Measurements from ENCODE around the gene TCEAL5. TPM values are rescaled to one million over a fixed set of nuclear protein-coding genes. Genes with fewer than 3 reads are reported as not detected.

The TCEAL5 gene
- polyA plus RNA-seq, result 2.2 and 2.4 TPM in 2 replicates
- polyA minus RNA-seq, result 2.1 TPM in 1 of 2 replicates, not detected in the other

DNA sequence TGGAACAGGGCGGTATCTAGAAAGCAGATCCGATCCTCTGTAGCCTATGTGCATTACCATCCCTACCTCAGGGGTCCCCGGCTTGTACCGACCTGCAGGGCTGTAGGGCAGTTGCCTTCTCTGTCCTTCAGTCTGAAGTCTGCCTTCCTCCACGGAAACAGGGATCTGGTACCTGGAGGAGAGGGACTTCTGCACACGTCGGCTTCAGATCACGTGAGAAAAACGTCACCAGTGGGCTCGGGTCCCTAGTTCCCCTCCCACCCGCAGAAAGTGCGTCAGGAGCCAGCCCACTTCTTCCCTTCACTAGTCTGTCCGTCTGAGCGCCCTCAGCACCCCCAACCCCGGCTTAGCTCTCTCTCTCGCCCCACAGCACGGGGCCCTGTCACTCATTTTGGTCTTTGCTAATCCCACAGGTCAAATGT, at the start of gene TCEAL5:
Gene TCEAL5, minus strand, starts transcription at position 170 of the 422 bp plus-strand sequence. CDS start 2,187 bp downstream, outside the sequence.
- H3K27ac ChIP-seq (ENCODE audit: low read length), result no peak within 1 kb of the TSS
- no peaks in the 10 kb centered on the region for H3K36me3 ChIP-seq (ENCODE audit: insufficient read depth, low read length)
- no peaks in the 10 kb centered on the region for H3K9me3 ChIP-seq (ENCODE audit: low read length)
- peak within 1 kb of the TSS; percentile 16 for H3K9ac ChIP-seq (ENCODE audit: low read length)
- H3F3A ChIP-seq (ENCODE audit: insufficient read depth, low read length, poor library complexity, severe bottlenecking), result no peaks in the 10 kb centered on the region
- no peaks in the 10 kb centered on the region for H3K9me2 ChIP-seq (ENCODE audit: insufficient read depth, low read length)
- no peaks in the 10 kb centered on the region for H4K20me1 ChIP-seq (ENCODE audit: insufficient read depth)
- TF ChIP-seq RAD21 (conservative IDR thresholded peaks at IDR 0.05) (no peak), POLR2AphosphoS5 (IDR thresholded peaks at IDR 0.05) (no peak), SMC3 (conservative IDR thresholded peaks at IDR 0.05; ENCODE audit: poor library complexity) (no peak), EZH2 (IDR thresholded peaks at IDR 0.05; ENCODE audit: borderline replicate concordance, insufficient read depth, low read length, poor library complexity, severe bottlenecking) (no peak), TAF1 (IDR thresholded peaks at IDR 0.05; ENCODE audit: low read depth) (no peak), MXI1 (conservative IDR thresholded peaks at IDR 0.05; ENCODE audit: poor library complexity, severe bottlenecking) (no peak)
- TF ChIP-seq, protein P1, sequence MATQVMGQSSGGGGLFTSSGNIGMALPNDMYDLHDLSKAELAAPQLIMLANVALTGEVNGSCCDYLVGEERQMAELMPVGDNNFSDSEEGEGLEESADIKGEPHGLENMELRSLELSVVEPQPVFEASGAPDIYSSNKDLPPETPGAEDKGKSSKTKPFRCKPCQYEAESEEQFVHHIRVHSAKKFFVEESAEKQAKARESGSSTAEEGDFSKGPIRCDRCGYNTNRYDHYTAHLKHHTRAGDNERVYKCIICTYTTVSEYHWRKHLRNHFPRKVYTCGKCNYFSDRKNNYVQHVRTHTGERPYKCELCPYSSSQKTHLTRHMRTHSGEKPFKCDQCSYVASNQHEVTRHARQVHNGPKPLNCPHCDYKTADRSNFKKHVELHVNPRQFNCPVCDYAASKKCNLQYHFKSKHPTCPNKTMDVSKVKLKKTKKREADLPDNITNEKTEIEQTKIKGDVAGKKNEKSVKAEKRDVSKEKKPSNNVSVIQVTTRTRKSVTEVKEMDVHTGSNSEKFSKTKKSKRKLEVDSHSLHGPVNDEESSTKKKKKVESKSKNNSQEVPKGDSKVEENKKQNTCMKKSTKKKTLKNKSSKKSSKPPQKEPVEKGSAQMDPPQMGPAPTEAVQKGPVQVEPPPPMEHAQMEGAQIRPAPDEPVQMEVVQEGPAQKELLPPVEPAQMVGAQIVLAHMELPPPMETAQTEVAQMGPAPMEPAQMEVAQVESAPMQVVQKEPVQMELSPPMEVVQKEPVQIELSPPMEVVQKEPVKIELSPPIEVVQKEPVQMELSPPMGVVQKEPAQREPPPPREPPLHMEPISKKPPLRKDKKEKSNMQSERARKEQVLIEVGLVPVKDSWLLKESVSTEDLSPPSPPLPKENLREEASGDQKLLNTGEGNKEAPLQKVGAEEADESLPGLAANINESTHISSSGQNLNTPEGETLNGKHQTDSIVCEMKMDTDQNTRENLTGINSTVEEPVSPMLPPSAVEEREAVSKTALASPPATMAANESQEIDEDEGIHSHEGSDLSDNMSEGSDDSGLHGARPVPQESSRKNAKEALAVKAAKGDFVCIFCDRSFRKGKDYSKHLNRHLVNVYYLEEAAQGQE (IDR thresholded peaks at IDR 0.05; ENCODE audit: borderline replicate concordance), result no peak
- TF ChIP-seq, protein P2, sequence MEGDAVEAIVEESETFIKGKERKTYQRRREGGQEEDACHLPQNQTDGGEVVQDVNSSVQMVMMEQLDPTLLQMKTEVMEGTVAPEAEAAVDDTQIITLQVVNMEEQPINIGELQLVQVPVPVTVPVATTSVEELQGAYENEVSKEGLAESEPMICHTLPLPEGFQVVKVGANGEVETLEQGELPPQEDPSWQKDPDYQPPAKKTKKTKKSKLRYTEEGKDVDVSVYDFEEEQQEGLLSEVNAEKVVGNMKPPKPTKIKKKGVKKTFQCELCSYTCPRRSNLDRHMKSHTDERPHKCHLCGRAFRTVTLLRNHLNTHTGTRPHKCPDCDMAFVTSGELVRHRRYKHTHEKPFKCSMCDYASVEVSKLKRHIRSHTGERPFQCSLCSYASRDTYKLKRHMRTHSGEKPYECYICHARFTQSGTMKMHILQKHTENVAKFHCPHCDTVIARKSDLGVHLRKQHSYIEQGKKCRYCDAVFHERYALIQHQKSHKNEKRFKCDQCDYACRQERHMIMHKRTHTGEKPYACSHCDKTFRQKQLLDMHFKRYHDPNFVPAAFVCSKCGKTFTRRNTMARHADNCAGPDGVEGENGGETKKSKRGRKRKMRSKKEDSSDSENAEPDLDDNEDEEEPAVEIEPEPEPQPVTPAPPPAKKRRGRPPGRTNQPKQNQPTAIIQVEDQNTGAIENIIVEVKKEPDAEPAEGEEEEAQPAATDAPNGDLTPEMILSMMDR (IDR thresholded peaks at IDR 0.05; ENCODE audit: poor library complexity, severe bottlenecking), result no peak
- H3K79me2 ChIP-seq (replicated peaks; ENCODE audit: insufficient read depth, low read length), result no peaks in the 10 kb centered on the region
- peak within 1 kb of the TSS; percentile 42 for H3K4me3 ChIP-seq (ENCODE audit: low read length)
- H3K27me3 ChIP-seq (ENCODE audit: insufficient read depth, low read depth, low read length), result no peaks in the 10 kb centered on the region
- no peak within 1 kb of the TSS for H2AFZ ChIP-seq (ENCODE audit: low read depth, low read length)
- no peak within 1 kb of the TSS for H3K4me2 ChIP-seq (ENCODE audit: low read length)

- Histone ChIP-seq H3F3A (ENCODE audit: insufficient read depth, low read length, poor library complexity, severe bottlenecking) (no peaks in the 10 kb centered on the region), H3K27ac (ENCODE audit: low read length) (peak overlapping the region; percentile 65), H3K79me2 (replicated peaks; ENCODE audit: insufficient read depth, low read length) (peaks cover 3% of the 10 kb centered on the region), H3K9me2 (ENCODE audit: insufficient read depth, low read length) (no peaks in the 10 kb centered on the region), H3K27me3 (ENCODE audit: insufficient read depth, low read depth, low read length) (no peaks in the 10 kb centered on the region), H3K4me2 (ENCODE audit: low read length) (no peak overlapping the region), H3K36me3 (ENCODE audit: insufficient read depth, low read length) (no peaks in the 10 kb centered on the region), H2AFZ (ENCODE audit: low read depth, low read length) (no peak overlapping the region), H4K20me1 (ENCODE audit: insufficient read depth) (no peaks in the 10 kb centered on the region), H3K9me3 (ENCODE audit: low read length) (no peaks in the 10 kb centered on the region), H3K4me3 (ENCODE audit: low read length) (peak overlapping the region; percentile 85), H3K9ac (ENCODE audit: low read length) (peak overlapping the region; percentile 93)
- TF ChIP-seq, protein P2 (IDR thresholded peaks at IDR 0.05; ENCODE audit: poor library complexity, severe bottlenecking), result no peak
- TF ChIP-seq EP300 (conservative IDR thresholded peaks at IDR 0.05; ENCODE audit: poor library complexity, severe bottlenecking), result no peak
- no peak for TF ChIP-seq POLR2AphosphoS5 (IDR thresholded peaks at IDR 0.05)
- TF ChIP-seq MXI1 (conservative IDR thresholded peaks at IDR 0.05; ENCODE audit: poor library complexity, severe bottlenecking), result no peak
- no peak for TF ChIP-seq SMC3 (conservative IDR thresholded peaks at IDR 0.05; ENCODE audit: poor library complexity)
- TF ChIP-seq RAD21 (conservative IDR thresholded peaks at IDR 0.05), result no peak
- TF ChIP-seq, protein P1 (IDR thresholded peaks at IDR 0.05; ENCODE audit: borderline replicate concordance), result no peak
- TF ChIP-seq EZH2 (IDR thresholded peaks at IDR 0.05; ENCODE audit: borderline replicate concordance, insufficient read depth, low read length, poor library complexity, severe bottlenecking), result no peak
- no peak for TF ChIP-seq TAF1 (IDR thresholded peaks at IDR 0.05; ENCODE audit: low read depth)
Measured at GRCh38 chrX:103311399-103311780, 34.8 kb upstream of the TCEAL5 start.

Measured in neural cell (in vitro differentiated cells).